EL (cell line): ENCODE measurements around the gene BACE2.
"Not testable (repeated sequence)": the region's sequence is repeated elsewhere in the genome, so short reads cannot be mapped to it uniquely, and the experiment has no call there.

Experiments used
- DNase-seq: peaks from one replicate; pipeline ENCODE4 v3.0.0-alpha.2; 2016

The BACE2 gene

DNA sequence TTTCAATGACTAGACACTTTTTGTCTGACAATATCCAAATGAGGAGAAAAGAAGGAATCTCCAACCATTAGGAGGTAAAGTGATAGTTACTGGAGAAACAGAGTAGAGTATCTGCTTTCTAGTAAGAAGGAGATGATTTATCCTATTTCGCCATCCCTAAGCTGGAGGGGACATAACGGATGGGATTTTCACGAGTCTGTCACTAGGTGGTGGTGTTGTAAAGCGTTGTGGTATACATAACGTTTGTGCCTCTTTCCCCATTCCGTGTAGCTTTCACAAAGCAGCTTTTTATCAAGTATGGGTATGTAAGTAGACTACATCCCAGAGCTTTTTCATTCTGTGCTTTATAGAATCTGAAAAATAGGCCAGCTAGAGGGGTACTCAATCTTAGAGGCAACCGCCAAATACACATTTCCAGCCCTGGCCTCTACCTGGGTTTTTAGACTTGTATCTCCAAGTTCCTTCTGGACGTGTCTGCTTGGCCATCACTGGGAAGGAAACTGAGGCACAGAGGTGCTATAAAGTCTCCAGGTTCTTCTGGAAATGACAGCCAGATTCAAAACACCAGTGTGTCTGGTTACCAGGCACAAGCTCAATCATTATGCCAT lies 115.4 kb downstream of the BACE2 start:
- DNase-seq, result peak; percentile 79

DNA sequence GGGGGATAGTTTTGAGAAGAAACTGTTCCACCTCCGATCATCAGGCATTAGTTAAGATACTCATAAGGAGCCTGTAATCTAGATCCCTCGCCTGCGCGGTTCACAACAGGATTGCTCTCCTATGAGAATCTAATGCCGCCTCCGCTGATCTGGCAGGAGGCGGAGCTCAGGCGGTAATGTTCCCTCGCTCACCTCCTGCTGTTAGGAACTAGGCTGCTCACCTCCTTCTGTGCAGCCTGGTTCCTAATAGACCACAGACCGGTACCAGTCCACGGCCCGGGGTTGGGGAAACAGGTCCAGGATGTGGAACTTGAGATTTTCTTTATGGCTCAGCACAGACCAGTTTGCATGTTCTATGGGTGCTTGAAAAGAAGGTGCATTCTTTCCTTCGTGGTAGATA lies 121.5 kb downstream of the BACE2 start:
- peak; percentile 14 for DNase-seq

GRCh38 chr21:41290106-41290799 lies 122.3 kb downstream of the BACE2 start:
- DNase-seq, result no peak

DNA sequence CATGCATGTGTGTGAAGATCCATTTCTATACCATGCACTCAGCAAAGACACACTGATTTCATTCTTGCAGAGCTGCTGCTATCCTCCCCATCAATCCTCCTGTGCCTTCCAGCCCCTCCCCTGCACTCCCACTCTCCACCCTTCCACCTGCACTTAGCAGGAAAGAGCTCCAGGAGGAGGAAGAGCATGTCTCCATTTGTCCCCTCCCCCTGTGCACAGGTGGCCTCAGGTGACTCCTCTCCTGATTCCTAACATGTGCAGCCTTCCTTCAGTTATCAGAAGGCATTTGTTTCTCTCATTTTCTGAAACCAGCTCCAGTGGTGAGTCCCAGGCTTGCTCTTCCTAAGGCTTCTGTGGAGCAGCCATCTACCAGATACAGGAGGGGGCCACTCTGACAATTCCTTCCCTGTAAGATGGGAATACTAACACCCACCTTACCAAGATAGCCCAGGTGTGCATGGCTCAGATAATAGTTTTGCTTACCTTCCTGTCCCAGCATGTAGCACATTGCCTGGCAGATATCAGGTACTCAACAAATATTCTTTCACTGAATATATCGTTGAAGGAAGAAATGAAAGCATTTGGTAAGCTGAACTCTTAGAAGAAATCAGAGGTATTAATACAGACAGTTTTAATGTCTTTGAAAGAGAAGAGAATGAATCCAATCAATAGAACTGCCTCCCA lies 126.7 kb downstream of the BACE2 start:
- no peak for DNase-seq

DNA sequence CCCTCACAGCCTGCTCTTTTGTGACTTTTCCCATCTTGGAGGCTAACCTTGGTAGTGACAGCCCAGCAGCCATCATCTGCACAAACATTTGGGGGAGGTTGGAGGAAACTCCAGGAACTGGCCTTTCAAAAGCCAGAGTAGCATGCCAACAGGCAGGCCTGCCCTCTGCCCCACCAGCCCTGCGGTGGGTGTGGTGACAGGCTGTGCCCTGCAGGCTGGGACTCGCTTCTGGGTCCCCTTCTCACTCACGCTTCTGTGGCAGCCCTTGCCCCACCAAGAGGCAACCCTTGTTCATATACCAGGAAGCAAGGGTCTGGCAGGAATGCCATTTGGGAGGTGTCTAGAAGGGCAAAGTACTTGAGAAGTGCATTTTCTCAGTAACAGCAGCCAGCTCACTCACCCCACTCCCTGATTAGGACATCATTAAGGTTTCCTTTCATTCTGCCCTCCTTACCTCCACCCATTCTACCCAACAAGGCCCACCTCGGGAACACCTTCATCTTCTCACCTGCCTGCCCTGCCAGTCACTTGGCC lies 127.8 kb downstream of the BACE2 start:
- DNase-seq, result no peak

DNA sequence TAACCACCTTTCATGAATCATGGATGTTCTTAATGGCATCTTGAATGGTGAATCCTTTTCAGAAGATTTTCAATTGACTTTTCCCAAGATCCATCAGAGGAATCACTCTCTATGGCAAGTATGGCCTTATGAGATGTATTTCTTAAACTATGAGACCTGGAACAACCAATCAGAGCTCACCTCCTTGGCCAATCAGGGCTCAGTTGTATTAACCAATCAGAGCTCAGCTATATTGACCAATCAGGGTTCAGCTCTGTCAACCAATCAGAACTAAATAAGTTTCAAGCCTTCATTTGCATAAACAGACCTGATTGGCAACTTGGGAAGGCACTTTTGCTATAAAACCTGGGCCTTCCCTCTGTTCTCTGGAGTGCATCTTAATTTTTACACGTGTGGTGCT lies 135.0 kb downstream of the BACE2 start:
- no peak for DNase-seq

- DNase-seq, result no peak
These were observed 136.2 kb downstream of the BACE2 start for GRCh38 chr21:41304068-41304720.

- DNase-seq, result no peak
These were observed 139.3 kb downstream of the BACE2 start for GRCh38 chr21:41307219-41307618.

DNA sequence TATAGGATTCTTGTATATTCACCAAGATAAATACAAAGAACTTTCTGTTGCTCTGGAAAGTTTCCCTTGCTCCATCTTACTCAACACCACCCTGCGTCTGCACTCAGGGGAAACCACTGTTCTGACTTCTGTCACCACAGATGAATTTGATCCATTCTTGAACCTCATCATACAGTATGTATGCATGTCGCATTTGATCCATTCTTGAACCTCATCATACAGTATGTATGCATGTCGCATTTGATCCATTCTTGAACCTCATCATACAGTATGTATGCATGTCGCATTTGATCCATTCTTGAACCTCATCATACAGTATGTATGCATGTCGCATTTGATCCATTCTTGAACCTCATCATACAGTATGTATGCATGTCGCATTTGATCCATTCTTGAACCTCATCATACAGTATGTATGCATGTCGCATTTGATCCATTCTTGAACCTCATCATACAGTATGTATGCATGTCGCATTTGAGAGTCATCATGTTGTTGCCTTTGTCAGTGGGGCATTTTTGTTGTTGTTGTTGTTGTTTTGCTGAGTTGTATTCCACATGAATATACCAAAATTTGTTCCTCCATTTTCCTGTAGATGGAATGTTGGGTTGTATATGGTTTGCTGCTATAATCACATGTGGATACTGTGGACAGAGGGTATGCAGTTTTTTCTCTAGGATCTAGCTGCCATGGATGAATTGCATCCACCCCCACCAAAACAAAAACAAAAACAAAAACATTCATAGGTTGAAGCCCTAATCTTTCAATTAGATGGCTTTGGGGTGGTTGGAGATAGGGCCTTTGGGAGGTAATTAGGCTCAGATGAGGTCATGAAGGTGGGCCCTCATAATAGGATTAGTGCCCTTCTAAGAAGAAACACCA lies 145.6 kb downstream of the BACE2 start:
- not testable (repeated sequence) for DNase-seq

DNA sequence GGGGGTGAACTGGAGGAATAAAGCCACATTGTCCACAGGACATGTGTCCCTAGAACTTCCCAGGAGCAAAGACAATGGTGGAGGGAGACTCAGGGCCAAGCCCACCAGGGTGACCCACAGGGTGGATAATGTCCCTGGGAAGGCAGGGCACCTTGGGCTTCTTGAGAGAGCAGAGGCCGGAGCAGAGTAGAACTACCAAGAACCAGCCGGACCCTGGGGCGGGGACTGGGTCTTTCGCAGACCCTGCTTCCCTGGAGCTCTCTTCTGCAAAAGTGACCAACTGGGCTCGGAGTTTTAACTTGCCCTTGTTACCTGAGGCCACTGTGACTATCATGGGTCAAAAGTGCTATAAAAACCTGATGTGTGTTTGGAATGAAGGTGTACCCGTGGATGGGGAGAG lies 147.8 kb downstream of the BACE2 start:
- no peak for DNase-seq

GRCh38 chr21:41316200-41317062 lies 148.5 kb downstream of the BACE2 start, which contains the start of gene FAM3B:
Gene FAM3B (plus strand): TSS chr21:41316801. CDS start chr21:41316880, 79 bp downstream.
- no peak for DNase-seq

DNA sequence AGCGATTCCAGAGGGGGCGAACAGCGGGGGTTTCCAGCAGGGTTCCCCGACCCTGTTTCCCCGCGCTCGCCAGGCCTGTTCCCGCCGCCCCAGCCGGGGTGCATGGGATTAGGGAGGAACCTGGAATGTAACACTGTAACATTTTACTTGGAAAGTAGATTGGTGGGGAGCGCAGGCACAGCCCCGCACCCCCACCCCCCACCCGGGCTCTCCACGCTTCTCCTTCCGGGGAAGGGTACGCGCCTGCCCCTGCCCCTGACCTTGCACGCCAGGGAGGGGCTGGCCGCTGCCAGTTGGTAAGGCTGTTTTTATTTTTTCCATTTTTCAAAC lies 149.1 kb downstream of the BACE2 start:
- DNase-seq, result no peak

- no peak for DNase-seq
These were observed 149.5 kb downstream of the BACE2 start for GRCh38 chr21:41317458-41317857.

DNA sequence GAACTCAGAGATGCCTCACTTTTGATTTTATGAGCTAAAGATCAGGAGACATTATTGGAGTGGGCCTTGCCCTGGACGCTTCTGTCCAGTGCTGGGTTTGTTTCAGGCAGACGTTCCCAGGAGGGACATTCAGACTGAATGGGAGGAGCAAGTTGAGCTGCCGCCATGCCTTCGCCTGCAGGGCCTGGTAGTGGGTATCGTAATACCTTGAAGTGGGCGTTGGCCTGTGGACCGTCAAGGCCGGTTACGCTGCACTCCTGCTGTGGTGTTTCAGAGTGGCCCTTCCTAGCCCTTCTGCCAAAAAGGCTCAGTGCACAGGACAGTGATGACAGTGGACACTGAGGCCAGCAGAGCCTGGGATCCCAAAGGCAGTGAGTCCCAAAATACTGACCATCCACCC lies 150.3 kb downstream of the BACE2 start:
- DNase-seq, result no peak

- DNase-seq, result peak; percentile 5
These were observed 151.3 kb downstream of the BACE2 start for GRCh38 chr21:41319273-41319672.

- no peak for DNase-seq
These were observed 153.4 kb downstream of the BACE2 start for GRCh38 chr21:41321211-41321907.

DNA sequence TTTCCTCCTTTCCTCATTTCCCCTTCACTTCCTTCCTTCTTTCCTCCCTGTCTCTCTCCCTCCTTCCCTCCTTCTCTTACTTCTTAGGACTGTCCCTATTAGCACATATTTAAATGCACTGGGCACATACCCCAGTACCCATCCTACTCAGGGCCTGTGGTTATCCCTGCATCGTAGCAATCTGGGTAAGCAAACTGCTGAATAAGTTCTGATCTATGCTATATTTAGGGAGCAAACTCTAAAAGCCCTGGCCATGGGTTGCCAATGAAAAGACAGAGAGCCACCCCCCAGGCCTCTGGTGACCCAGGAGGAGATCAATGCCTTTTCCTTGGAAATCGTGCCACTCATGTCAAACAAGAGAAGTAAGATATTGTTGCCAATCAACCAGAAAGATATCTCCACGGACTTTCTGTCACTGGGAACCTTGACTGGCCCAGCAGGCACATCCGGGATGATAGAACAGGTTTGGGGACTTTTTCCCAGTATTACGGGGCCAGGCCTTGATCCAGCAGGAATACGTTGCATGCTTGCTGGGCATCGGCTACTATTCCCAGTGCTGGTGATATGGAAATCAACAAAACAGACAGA lies 154.0 kb downstream of the BACE2 start:
- DNase-seq, result no peak

DNA sequence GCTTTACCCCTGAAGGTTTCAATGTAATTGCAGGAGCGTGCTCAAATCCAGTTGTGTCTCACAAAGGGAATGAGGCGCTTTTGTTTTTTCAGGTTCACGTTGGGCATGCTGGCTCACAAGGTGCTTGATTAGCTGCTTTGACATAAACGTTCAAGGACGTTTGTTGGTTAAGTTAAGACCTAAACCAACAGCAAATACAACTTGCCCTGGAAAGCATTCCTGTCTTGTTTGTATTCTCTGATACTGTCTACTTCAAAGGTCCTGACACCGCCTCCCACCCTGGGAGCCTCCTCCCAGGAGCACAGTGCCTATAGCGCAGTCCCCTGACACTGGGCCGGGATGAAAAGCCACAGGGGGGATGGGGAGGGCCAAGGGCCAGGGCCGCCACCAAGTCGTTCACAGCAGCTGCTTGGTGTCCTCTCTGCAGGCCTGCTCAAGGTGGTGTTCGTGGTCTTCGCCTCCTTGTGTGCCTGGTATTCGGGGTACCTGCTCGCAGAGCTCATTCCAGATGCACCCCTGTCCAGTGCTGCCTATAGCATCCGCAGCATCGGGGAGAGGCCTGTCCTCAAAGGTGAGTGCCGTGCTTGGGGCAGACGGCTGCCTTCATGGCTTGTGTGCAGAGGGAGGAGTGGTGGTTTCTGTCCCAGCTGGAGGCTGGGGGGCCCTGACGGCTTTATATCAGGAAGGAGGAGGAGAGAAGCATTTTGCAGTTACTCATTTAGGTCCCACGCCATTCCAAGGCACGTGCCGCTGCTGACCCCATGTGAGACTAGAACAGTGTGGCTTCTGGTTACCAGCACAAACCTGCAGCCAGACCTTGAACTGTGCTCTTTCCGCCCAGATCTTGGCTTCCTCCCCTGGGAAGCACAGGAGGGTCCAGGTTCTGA lies 154.8 kb downstream of the BACE2 start:
- DNase-seq, result no peak
